H1 (cell line): ENCODE measurements around the gene GUCY2C. TPM values are rescaled to one million over a fixed set of nuclear protein-coding genes. Genes with fewer than 3 reads are reported as not detected.
A peak's percentile ranks its signal among the peaks of the same experiment; 100 is the strongest.

Experiments used
- CTCF ChIA-PET: fragments of 300-600 bp; sonication (Branson Sonifier 250); formaldehyde crosslinking; loops from one replicate; lab custom pipeline; 2021; ENCODE audit not compliant: partially characterized antibody; lab: Charles Lee
- POLR2A ChIA-PET: fragments of 300-600 bp; sonication (Branson Sonifier 250); formaldehyde crosslinking; loops from one replicate; lab custom pipeline; 2021; ENCODE audit warnings: inconsistent platforms; ENCODE audit not compliant: partially characterized antibody; lab: Charles Lee
- DNase-seq, 2 experiments: peaks; one replicate each; pipeline versions ENCODE4 v3.0.0 to v3.0.0-alpha.2; 2010 to 2022; ENCODE audit warnings: low spot score in 2 of 2, low read depth in 1 of 2, mixed read lengths in 1 of 2
- FAIRE-seq: peaks from 2 replicates; lab custom pipeline; 2011; peaks lifted over from hg19 to GRCh38; lab: Jason Lieb, UNC
- H2AFZ ChIP-seq: 2 replicates; pipeline ENCODE4 v1.8.1; 2012; ENCODE audit warnings: low read length, inconsistent platforms
- H2AK5ac ChIP-seq: 2 replicates; pipeline ENCODE4 v1.6.1; 2013; ENCODE audit warnings: low read depth, low read length
- H2BK120ac ChIP-seq: replicated peaks from 2 replicates; pipeline ENCODE3; 2013; ENCODE audit warnings: low read depth, low read length, inconsistent platforms
- H2BK12ac ChIP-seq: 2 replicates; pipeline ENCODE4 v1.6.1; 2013; ENCODE audit warnings: low read depth, low read length
- H2BK15ac ChIP-seq: 2 replicates; pipeline ENCODE4 v1.6.1; 2013; ENCODE audit warnings: low read length
- H2BK20ac ChIP-seq: 2 replicates; pipeline ENCODE4 v1.6.1; 2013; ENCODE audit warnings: low read length
- H2BK5ac ChIP-seq: 2 replicates; pipeline ENCODE4 v1.6.1; 2013; ENCODE audit warnings: low read depth, low read length
- H3K14ac ChIP-seq: 2 replicates; pipeline ENCODE4 v1.6.1; 2013; ENCODE audit warnings: inconsistent platforms; ENCODE audit not compliant: insufficient read length
- H3K18ac ChIP-seq: 2 replicates; pipeline ENCODE4 v1.6.1; 2013; ENCODE audit warnings: low read length; ENCODE audit errors: extremely low read depth
- H3K23ac ChIP-seq: 2 replicates; pipeline ENCODE4 v1.6.1; 2013; ENCODE audit warnings: inconsistent platforms; ENCODE audit not compliant: insufficient read length
- H3K23me2 ChIP-seq: 2 replicates; pipeline ENCODE4 v1.6.1; 2013; ENCODE audit warnings: low read depth, low read length
- H3K27ac ChIP-seq: 2 replicates; pipeline ENCODE4 v1.6.1; 2011; ENCODE audit warnings: low read depth, low read length, inconsistent platforms
- H3K27me3 ChIP-seq, 4 experiments: replicated peaks in 1 of 4; 1 replicate in 1 of 4; 2 replicates in 3 of 4; pipeline versions ENCODE4 v1.6.1 to v1.8.1; 2011 to 2013; ENCODE audit warnings: low read length in 3 of 4, mild to moderate bottlenecking in 3 of 4, inconsistent platforms in 2 of 4, mixed read lengths in 2 of 4, moderate library complexity in 1 of 4; ENCODE audit not compliant: control insufficient read depth in 3 of 4, insufficient read depth in 3 of 4; ENCODE audit errors: extremely low read depth in 1 of 4
- H3K36me3 ChIP-seq, 4 experiments: 2 replicates each; pipeline versions ENCODE4 v1.6.1 to v1.8.1; 2011 to 2013; ENCODE audit warnings: mild to moderate bottlenecking in 4 of 4, low read length in 3 of 4, moderate library complexity in 2 of 4, control low read depth in 1 of 4, inconsistent platforms in 1 of 4; ENCODE audit not compliant: insufficient read depth in 4 of 4, control insufficient read depth in 2 of 4
- H3K4ac ChIP-seq: replicated peaks from 2 replicates; pipeline ENCODE3; 2013; ENCODE audit warnings: low read length, low read depth, mixed read lengths, inconsistent platforms; ENCODE audit not compliant: insufficient read length
- H3K4me1 ChIP-seq, 4 experiments: replicated peaks in 1 of 4; 1 replicate in 1 of 4; 2 replicates in 3 of 4; pipeline versions ENCODE4 v1.6.1 to v1.8.1; 2011 to 2013; ENCODE audit warnings: low read length in 3 of 4, inconsistent platforms in 2 of 4, mixed read lengths in 1 of 4; ENCODE audit not compliant: insufficient read depth in 4 of 4, control insufficient read depth in 3 of 4
- H3K4me2 ChIP-seq, 2 experiments: 2 replicates each; pipeline versions ENCODE4 v1.6.1 to v1.8.1; 2011 to 2013; ENCODE audit warnings: low read depth in 2 of 2, low read length in 2 of 2, control low read depth in 1 of 2, inconsistent platforms in 1 of 2, mild to moderate bottlenecking in 1 of 2; ENCODE audit not compliant: insufficient read depth in 1 of 2
- H3K4me3 ChIP-seq, 4 experiments: fragments of 200-600, 300-600 bp in 1 of 4; sonication (generic), shearing (Covaris generic), sonication (Bioruptor Twin) in 1 of 4; 2 replicates each; pipeline versions ENCODE4 v1.5.1 to v1.8.1; 2011 to 2016; ENCODE audit warnings: low read length in 4 of 4, low read depth in 3 of 4, control low read depth in 2 of 4, inconsistent platforms in 2 of 4, mild to moderate bottlenecking in 2 of 4, mixed read lengths in 1 of 4, moderate library complexity in 1 of 4; ENCODE audit not compliant: insufficient read depth in 2 of 4; ENCODE audit errors: extremely low read depth in 1 of 4
- H3K56ac ChIP-seq: replicated peaks from 2 replicates; pipeline ENCODE3; 2013; ENCODE audit warnings: low read depth, mild to moderate bottlenecking, mixed read lengths, low read length, inconsistent platforms; ENCODE audit not compliant: insufficient read length
- H3K79me1 ChIP-seq: 2 replicates; pipeline ENCODE4 v1.6.1; 2013; ENCODE audit warnings: low read depth, low read length, control low read depth
- H3K79me2 ChIP-seq, 2 experiments: 2 replicates each; pipeline versions ENCODE4 v1.6.1 to v1.8.1; 2012 to 2013; ENCODE audit warnings: low read length in 2 of 2, mild to moderate bottlenecking in 2 of 2, inconsistent platforms in 1 of 2; ENCODE audit not compliant: insufficient read depth in 2 of 2, control insufficient read depth in 1 of 2
- H3K9ac ChIP-seq, 4 experiments: replicated peaks in 1 of 4; 1 replicate in 1 of 4; 2 replicates in 3 of 4; pipeline versions ENCODE4 v1.6.1 to v1.8.1; 2011 to 2013; ENCODE audit warnings: low read depth in 3 of 4, low read length in 3 of 4, control low read depth in 2 of 4, mild to moderate bottlenecking in 2 of 4, moderate library complexity in 2 of 4, inconsistent platforms in 1 of 4; ENCODE audit errors: extremely low read depth in 1 of 4
- H3K9me3 ChIP-seq, 2 experiments: 2 replicates each; pipeline versions ENCODE4 v1.6.1 to v1.8.1; 2012 to 2013; ENCODE audit warnings: mild to moderate bottlenecking in 2 of 2, moderate library complexity in 2 of 2, control low read depth in 1 of 2, inconsistent platforms in 1 of 2, low read depth in 1 of 2, low read length in 1 of 2, mixed read lengths in 1 of 2; ENCODE audit not compliant: insufficient read depth in 2 of 2
- H4K20me1 ChIP-seq, 2 experiments: replicated peaks in 1 of 2; 2 replicates each; pipeline versions ENCODE3 to v1.8.1; 2011 to 2013; ENCODE audit warnings: inconsistent platforms in 2 of 2, low read length in 2 of 2, mild to moderate bottlenecking in 1 of 2; ENCODE audit not compliant: insufficient read depth in 2 of 2, control insufficient read depth in 1 of 2
- H4K5ac ChIP-seq: 2 replicates; pipeline ENCODE4 v1.6.1; 2013; ENCODE audit warnings: low read length, low read depth, mixed read lengths, inconsistent platforms; ENCODE audit not compliant: insufficient read length
- H4K8ac ChIP-seq: 2 replicates; pipeline ENCODE4 v1.8.0; 2013; ENCODE audit warnings: mild to moderate bottlenecking, moderate library complexity, low read length, inconsistent platforms; ENCODE audit not compliant: insufficient read depth; ENCODE audit errors: extremely low read depth
- H4K91ac ChIP-seq: replicated peaks from 2 replicates; pipeline ENCODE3; 2013; ENCODE audit warnings: low read length, mixed read lengths, inconsistent platforms; ENCODE audit not compliant: insufficient read length
- CHD2 ChIP-seq: IDR thresholded peaks from 2 replicates; pipeline ENCODE4 v1.6.1; 2012; ENCODE audit warnings: low read length, improper control_type of control experiment
- POLR2A ChIP-seq, 2 experiments: IDR thresholded peaks; 1 replicate in 1 of 2; 2 replicates in 1 of 2; pipeline ENCODE4 v1.6.1; 2011; ENCODE audit warnings: low read depth in 2 of 2, low read length in 2 of 2, mild to moderate bottlenecking in 2 of 2; ENCODE audit errors: control extremely low read depth in 1 of 2
- POLR2AphosphoS5 ChIP-seq: IDR thresholded peaks from 2 replicates; pipeline ENCODE4 v1.6.1; 2011; ENCODE audit warnings: low read depth, low read length
- polyA plus RNA-seq, 7 experiments: library from polyadenylated mRNA; depleted of rRNA in 3 of 7; stranded (reverse) in 5 of 7; unstranded in 2 of 7; fragments of >200 nt in 5 of 7; fragments of 200-250 nt in 2 of 7; gene quantifications; 1 replicate in 5 of 7; 2 replicates in 1 of 7; 4 replicates in 1 of 7; pipeline versions ENCODE4 v1.2.1 to v1.2.3, GENCODE V29; 2011 to 2013; ENCODE audit warnings: missing spikeins in 2 of 7, mixed read lengths in 2 of 7
- total RNA-seq: library from RNA; stranded (reverse); fragmentation: NEBNext Ultra II Directional; extraction: Animal tissue kit (Norgen Biotek cat#: 25700); gene quantifications from 2 replicates; pipeline ENCODE4 v1.2.1, GENCODE V29; 2021

GUCY2C gene
- total and polyA plus RNA-seq, 2 of the 8 experiments (the other 6 are each of a cell fraction or from before 2014, with no cell fraction given), result 1.9 to 3.2 TPM

DNA sequence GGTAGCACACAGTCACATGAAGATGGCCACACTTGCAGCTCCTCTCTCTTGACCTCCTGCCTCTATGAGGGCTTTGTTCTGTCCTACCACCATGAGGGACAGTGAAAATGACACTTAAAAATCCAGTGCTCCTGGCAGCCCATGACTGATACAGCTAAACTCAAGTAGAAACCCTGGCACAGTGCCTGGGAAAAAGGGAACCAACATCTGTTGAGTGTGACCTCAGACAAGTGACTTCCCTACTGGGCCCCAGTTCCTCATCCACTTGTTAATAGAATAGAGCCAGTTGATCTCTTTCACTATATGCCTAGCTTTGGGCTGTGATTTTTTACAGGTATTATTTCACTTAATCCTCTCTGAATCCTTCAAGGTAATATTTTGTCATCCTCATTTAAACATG, 4.8 kb downstream of the GUCY2C start:
- Histone ChIP-seq H3K9me3 (no peaks in the 10 kb centered on the region), H2AK5ac (no peak overlapping the region), H3K4me3 (no peak overlapping the region), H3K27me3 (peaks cover 0 to 3% (median 0%) of the 10 kb centered on the region in 4 experiments; a peak in 3 of 7 replicates), H3K18ac (no peak overlapping the region), H2BK15ac (no peak overlapping the region), H4K5ac (no peak overlapping the region), H4K8ac (no peak overlapping the region), H3K9ac (no peak overlapping the region), H4K91ac (no peak overlapping the region), H3K4me1 (no peaks in the 10 kb centered on the region; a peak in 1 of 7 replicates), H3K4me2 (0 out of 4 replicates have a peak overlapping the region, but pooled peaks of 1 of the 2 experiments have one; percentile 12), H3K14ac (no peak overlapping the region), H3K23me2 (no peaks in the 10 kb centered on the region), H4K20me1 (peaks cover 0 to 5% of the 10 kb centered on the region in 2 experiments), H3K79me1 (no peaks in the 10 kb centered on the region), H2AFZ (no peak overlapping the region), H2BK5ac (no peak overlapping the region), H3K79me2 (no peaks in the 10 kb centered on the region), H3K23ac (no peak overlapping the region), H2BK120ac (no peak overlapping the region), H3K4ac (no peak overlapping the region), H3K27ac (no peak overlapping the region), H3K36me3 (peaks cover 0 to 9% (median 0%) of the 10 kb centered on the region in 4 experiments; a peak in 2 of 8 replicates), H3K56ac (no peak overlapping the region), H2BK20ac (no peak overlapping the region), H2BK12ac (no peak overlapping the region)
- FAIRE-seq, result no peak
- CTCF ChIA-PET, result no interaction called here
- POLR2A ChIA-PET, result interaction anchor here (0.6 to 12.8 kb wide), 9 partner anchors 10 to 79 kb away, joined by 3 to 120 read pairs (median 8); a partner anchor contains a TSS
- DNase-seq, result no peak
- peak; percentile 46 to 91 for TF ChIP-seq POLR2A (IDR thresholded peaks at IDR 0.05; ENCODE audit: control extremely low read depth in 1 of 2, low read depth in 2 of 2, low read length in 2 of 2)
- TF ChIP-seq CHD2, result no peak
- peak; percentile 75 for TF ChIP-seq POLR2AphosphoS5
